Erythroblast (primary cell): ENCODE results near the gene GRPR.
A peak's percentile ranks its signal among the peaks of the same experiment; 100 is the strongest.

ENCODE experiments used
- DNase-seq, 2 experiments: peaks; one replicate each; lab custom pipeline; 2025; lab: John Stamatoyannopoulos, UW
- GATA1 ChIP-seq: IDR thresholded peaks from 2 replicates; pipeline ENCODE4 v1.6.1; 2011; ENCODE audit warnings: low read depth, mild to moderate bottlenecking, control low read depth, low read length, moderate library complexity
- POLR2A ChIP-seq: IDR thresholded peaks from 2 replicates; pipeline ENCODE4 v1.6.1; 2011; ENCODE audit warnings: mild to moderate bottlenecking, low read length

Gene GRPR

GRCh38 chrX:16123222-16123786, at the start of gene GRPR:
Gene GRPR, plus strand, starts transcription at chrX:16123565. Its CDS starts 389 bp downstream, at chrX:16123954.
- no peak for TF ChIP-seq POLR2A
- no peak for TF ChIP-seq GATA1
- DNase-seq: peak; percentile 51 to 59

- no peak for TF ChIP-seq GATA1
- TF ChIP-seq POLR2A: no peak
- DNase-seq: no peak
Observed at GRCh38 chrX:16075087-16075486, 48.3 kb upstream of the GRPR start.

DNA sequence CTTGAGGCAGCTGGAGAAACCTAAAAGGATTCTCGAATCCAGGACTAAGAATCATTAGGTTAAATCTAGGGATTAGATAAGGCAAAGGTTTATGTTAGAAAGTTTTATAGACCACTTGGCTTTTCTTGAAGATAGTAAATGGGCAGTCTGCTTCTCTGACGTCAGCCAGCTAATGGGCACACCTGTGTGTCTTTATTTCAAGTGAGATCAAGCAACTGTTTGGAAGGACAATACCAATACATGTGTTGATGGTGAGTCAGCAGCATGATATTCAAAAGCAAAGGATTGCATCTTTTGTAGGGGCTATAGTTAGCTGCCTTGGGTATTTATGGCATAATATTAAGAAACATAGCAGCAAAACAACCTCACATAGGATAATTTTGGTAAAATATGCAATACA, 46.5 kb upstream of the GRPR start:
- DNase-seq: no peak
- TF ChIP-seq POLR2A (no peak), GATA1 (no peak)

- DNase-seq: no peak
- no peak for TF ChIP-seq GATA1
- no peak for TF ChIP-seq POLR2A
Observed at GRCh38 chrX:16077811-16078210, 45.6 kb upstream of the GRPR start.

DNA sequence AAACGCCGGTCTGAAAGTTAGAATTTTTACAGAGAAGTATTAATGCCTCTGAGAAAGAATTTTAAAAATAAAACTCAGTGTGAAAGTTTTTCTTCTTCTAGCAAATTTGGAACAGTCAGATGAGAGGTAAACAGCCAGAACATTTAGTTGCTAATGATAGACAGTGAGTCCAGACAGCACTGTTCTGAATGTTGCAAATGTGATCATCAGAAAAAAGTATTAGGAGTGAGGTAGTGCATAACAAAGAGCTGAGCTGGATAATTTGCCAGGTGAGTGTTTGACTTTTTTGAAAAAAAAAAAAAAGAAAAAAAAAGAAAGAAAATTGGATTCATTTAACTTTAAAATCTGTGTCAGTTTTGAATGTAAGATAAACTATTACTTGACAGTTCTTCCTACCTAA, 42.0 kb upstream of the GRPR start:
- TF ChIP-seq POLR2A (no peak), GATA1 (no peak)
- DNase-seq: no peak

DNA sequence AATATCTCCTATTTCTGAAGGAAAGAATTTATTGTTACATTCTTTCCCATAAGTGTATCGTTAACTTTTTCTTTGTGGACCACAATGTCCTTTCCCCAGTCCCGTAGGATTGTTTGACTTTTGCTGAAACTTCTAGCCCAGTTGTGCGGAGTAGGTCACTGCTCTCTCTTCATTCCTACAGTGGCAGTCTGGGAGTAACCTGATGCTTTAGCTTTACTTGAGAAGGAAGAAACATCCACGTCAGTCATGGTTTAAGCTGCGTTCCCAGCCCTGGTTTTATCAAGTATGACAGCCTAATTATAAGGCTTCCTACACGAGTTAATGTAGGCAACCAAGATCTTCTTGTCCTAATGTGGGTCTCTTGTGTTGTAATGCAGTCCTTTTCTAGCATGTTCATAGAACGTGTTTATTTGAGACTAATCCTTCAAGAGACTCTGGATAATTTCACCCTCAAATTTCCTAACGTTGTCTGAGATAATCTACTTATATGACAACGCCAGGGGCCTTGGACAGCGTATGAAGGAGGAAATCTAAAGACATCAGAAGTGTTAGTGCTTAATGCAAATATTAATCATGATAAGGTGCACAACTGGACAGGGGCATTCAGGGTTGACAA, 40.8 kb upstream of the GRPR start:
- TF ChIP-seq POLR2A: no peak
- no peak for TF ChIP-seq GATA1
- no peak for DNase-seq

GRCh38 chrX:16087076-16087475, 36.3 kb upstream of the GRPR start:
- no peak for TF ChIP-seq GATA1
- no peak for TF ChIP-seq POLR2A
- no peak for DNase-seq

GRCh38 chrX:16089086-16089485, 34.3 kb upstream of the GRPR start:
- DNase-seq: no peak
- TF ChIP-seq POLR2A (no peak), GATA1 (no peak)

DNA sequence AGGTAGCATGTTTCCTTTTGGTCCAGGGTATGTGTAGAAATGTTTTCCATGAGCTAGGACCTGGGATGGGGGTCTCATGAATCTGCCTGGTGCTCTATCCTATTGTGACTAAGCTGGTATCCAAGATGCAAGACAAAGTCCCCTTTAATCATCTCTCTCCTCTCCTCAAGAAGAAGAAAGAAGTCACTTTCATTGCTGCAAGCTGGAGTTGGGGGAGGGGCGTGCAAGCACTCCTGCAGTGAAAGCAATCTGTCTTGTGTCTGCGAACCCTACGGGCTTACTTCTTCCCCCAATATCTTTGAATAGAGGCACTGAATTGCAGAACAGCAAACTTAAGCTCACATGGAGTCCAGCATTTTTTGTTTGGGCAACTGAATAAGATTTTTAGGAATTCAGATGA, 27.2 kb upstream of the GRPR start:
- no peak for TF ChIP-seq POLR2A
- no peak for TF ChIP-seq GATA1
- DNase-seq: no peak

- TF ChIP-seq GATA1 (no peak), POLR2A (no peak)
- DNase-seq: no peak
Observed at GRCh38 chrX:16100673-16101072, 22.7 kb upstream of the GRPR start.

DNA sequence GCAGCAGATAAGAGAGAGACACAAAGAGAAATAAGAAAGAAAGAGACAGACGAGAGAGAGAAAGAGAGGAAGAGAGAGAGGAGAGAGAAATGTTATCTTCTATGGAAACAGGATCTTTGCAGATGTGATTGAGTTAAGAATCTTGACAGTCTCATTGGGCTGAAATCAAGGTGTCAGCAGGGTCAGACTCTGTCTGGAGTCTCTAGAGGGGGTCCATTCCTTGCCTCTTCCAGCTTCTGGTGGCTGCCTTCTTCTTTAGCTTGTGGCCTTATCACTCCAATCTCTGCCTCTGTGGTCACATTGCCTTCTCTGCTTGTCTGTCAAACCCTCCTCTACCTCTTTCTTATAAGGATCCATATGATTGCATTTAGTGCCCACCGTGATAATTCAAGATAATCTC, 21.8 kb upstream of the GRPR start:
- no peak for DNase-seq
- no peak for TF ChIP-seq GATA1
- TF ChIP-seq POLR2A: no peak

DNA sequence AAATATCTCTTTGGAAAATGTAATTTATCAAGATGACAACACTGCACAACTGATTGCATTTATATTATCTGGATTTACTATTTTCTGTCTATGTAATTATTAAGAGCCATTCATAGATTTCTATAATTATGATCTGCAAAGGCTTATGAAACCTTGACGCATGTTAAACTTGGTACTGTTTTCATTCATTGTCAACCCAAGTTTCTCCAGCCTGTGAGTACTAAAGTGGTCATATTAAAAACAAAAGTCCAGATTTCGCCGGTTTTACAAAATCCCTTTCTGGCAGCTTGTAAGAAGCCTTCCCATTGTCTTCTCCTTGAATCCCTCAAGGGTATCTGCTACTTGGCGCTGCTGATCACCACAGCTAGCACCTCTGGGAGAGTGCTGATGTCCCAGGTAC, 19.7 kb upstream of the GRPR start:
- DNase-seq: no peak
- TF ChIP-seq POLR2A (no peak), GATA1 (no peak)

DNA sequence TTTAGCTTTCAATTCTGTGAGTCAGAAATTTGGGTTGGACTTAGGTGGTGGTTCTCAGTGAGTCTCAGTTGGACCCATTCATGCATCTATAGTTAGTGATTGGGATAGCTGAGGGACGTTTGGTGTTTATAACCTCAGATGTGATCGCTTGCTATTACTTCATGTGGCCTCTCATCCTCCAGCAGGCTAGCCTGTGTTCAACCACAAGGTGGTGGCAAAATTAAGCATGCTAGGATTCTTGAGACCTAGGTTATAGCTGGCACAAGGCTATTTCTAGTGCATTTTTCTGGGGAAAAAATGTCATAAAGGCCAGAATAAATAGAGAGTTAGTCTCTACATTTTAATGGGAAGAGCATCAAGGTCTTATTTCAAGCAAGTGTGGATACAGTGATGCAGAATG, 10.9 kb upstream of the GRPR start:
- no peak for DNase-seq

DNA sequence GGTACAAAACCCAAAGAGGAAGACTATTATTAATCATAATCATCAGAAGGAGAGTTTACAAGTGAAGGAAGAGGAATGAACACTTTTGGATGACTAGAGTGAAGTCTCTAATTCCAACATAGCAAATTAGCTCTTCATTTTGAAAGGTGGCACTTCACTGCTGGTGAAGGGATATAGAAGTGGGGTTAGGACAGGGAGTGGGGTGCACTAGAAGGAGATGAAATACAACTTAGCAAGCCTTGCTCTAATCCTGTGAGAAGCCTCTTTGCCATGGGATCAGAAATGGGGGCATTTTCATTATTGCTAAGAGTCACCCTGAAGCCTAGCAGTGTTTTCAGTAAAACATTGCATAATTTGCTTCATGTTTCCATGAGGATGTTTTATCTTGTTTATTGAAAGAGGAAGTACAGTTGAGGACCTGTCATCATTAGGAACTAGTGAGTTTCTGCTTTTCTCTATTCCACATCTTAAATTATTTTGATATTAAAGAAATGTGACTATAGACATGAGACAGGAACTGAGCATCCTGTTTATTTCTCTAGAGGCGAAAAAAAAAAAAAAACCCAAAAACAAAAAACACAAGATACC, 9.3 kb upstream of the GRPR start:
- DNase-seq: no peak
- TF ChIP-seq POLR2A (no peak), GATA1 (no peak)

More for the DNA sequence above, 10.9 kb upstream of the GRPR start:
- TF ChIP-seq GATA1 (no peak), POLR2A (no peak)

GRCh38 chrX:16114611-16115010, 8.8 kb upstream of the GRPR start:
- TF ChIP-seq GATA1 (no peak), POLR2A (no peak)
- no peak for DNase-seq
